ENCODE measurements around the gene NRIP3. TPM values are rescaled to one million over a fixed set of nuclear protein-coding genes. Genes with fewer than 3 reads are reported as not detected.
"Not testable (repeated sequence)": the region's sequence is repeated elsewhere in the genome, so short reads cannot be mapped to it uniquely, and the experiment has no call there.

Gene NRIP3
- total RNA-seq, 2 donors from 2014 or later, result 0.20 to 0.42 TPM

- no peaks in the 10 kb centered on the region for H3K9me3 ChIP-seq
- H3K27ac ChIP-seq, result no peak overlapping the region
These were observed 18.3 kb downstream of the NRIP3 start for GRCh38 chr11:8985462-8985861.

GRCh38 chr11:8983552-8983951 is 20.2 kb downstream of the NRIP3 start:
- Histone ChIP-seq H3K4me3 (no peak overlapping the region), H3K4me1 (no peaks in the 10 kb centered on the region), H3K27me3 (no peaks in the 10 kb centered on the region), H3K36me3 (no peaks in the 10 kb centered on the region), H3K9me3 (no peaks in the 10 kb centered on the region), H3K9ac (ENCODE audit: low read depth in 2 of 2, low read length in 2 of 2) (no peak overlapping the region), H3K27ac (no peak overlapping the region)
- no peak for DNase-seq
- no peak for TF ChIP-seq CTCF (IDR thresholded peaks at IDR 0.05)
- intact Hi-C loops (cut with DNase I), result no loop called here

More at GRCh38 chr11:8985462-8985861, 18.3 kb downstream of the NRIP3 start:
- Histone ChIP-seq H3K4me3 (no peak overlapping the region), H3K4me1 (no peaks in the 10 kb centered on the region), H3K9ac (ENCODE audit: low read depth in 2 of 2, low read length in 2 of 2) (no peak overlapping the region), H3K27me3 (no peaks in the 10 kb centered on the region), H3K36me3 (no peaks in the 10 kb centered on the region)
- TF ChIP-seq CTCF (IDR thresholded peaks at IDR 0.05), result no peak
- intact Hi-C loops (cut with DNase I), result no loop called here
- DNase-seq, result no peak

GRCh38 chr11:8980485-8980884 is 23.3 kb downstream of the NRIP3 start:
- intact Hi-C loops (cut with DNase I), result no loop called here
- Histone ChIP-seq H3K4me1 (no peaks in the 10 kb centered on the region), H3K27me3 (no peaks in the 10 kb centered on the region), H3K9ac (ENCODE audit: low read depth in 2 of 2, low read length in 2 of 2) (no peak overlapping the region), H3K4me3 (no peak overlapping the region), H3K36me3 (no peaks in the 10 kb centered on the region), H3K27ac (no peak overlapping the region), H3K9me3 (no peaks in the 10 kb centered on the region)
- no peak for TF ChIP-seq CTCF (IDR thresholded peaks at IDR 0.05)
- DNase-seq, result no peak

- DNase-seq; H3K4me3 ChIP-seq; intact Hi-C loops (cut with DNase I); H3K9me3 ChIP-seq; H3K9ac ChIP-seq (ENCODE audit: low read depth in 2 of 2, low read length in 2 of 2); H3K27ac ChIP-seq; H3K27me3 ChIP-seq; H3K36me3 ChIP-seq; H3K4me1 ChIP-seq: not testable (repeated sequence)
These were observed 24.4 kb downstream of the NRIP3 start for GRCh38 chr11:8979365-8979764.

GRCh38 chr11:8973121-8973520 is 30.7 kb downstream of the NRIP3 start:
- Histone ChIP-seq H3K4me3 (no peak overlapping the region), H3K9me3 (no peaks in the 10 kb centered on the region), H3K27ac (no peak overlapping the region), H3K4me1 (no peaks in the 10 kb centered on the region), H3K27me3 (no peaks in the 10 kb centered on the region), H3K9ac (ENCODE audit: low read depth in 2 of 2, low read length in 2 of 2) (no peak overlapping the region), H3K36me3 (no peaks in the 10 kb centered on the region)
- no peak for TF ChIP-seq CTCF (IDR thresholded peaks at IDR 0.05)
- intact Hi-C loops (cut with DNase I), result no loop called here
- no peak for DNase-seq

GRCh38 chr11:8971924-8972316 is 31.9 kb downstream of the NRIP3 start:
- Histone ChIP-seq H3K9me3 (no peaks in the 10 kb centered on the region), H3K27ac (no peak overlapping the region)

More at GRCh38 chr11:8971924-8972316, 31.9 kb downstream of the NRIP3 start:
- Histone ChIP-seq H3K27me3 (no peaks in the 10 kb centered on the region), H3K36me3 (no peaks in the 10 kb centered on the region), H3K9ac (ENCODE audit: low read depth in 2 of 2, low read length in 2 of 2) (no peak overlapping the region), H3K4me1 (no peaks in the 10 kb centered on the region), H3K4me3 (no peak overlapping the region)
- TF ChIP-seq CTCF (IDR thresholded peaks at IDR 0.05), result no peak
- no peak for DNase-seq
- intact Hi-C loops (cut with DNase I), result no loop called here
